ENCODE data around the gene PLAU.

DNA sequence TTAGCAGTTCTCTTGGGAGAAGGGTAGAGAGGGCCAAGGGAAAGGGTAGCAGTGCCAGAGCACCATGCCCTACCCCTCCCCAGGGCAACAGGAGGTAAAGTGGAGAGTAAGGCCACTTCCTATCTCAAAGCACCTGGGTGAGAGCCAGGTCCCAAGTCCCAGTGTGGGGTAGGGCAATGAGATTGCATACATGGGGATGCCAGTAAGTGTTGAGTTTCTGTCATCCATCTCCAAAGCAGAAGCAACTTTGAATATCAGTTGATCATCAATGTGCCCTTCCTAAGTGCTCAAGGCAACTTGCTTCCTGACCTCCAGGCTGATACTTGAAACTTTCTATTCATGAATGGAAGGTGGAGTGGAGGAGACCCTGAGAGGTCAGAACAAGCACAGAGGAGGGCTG, 34.4 kb upstream of the PLAU start:
- TF ChIP-seq POLR2A (IDR thresholded peaks at IDR 0.05) = no peak
- TF ChIP-seq, protein P1, sequence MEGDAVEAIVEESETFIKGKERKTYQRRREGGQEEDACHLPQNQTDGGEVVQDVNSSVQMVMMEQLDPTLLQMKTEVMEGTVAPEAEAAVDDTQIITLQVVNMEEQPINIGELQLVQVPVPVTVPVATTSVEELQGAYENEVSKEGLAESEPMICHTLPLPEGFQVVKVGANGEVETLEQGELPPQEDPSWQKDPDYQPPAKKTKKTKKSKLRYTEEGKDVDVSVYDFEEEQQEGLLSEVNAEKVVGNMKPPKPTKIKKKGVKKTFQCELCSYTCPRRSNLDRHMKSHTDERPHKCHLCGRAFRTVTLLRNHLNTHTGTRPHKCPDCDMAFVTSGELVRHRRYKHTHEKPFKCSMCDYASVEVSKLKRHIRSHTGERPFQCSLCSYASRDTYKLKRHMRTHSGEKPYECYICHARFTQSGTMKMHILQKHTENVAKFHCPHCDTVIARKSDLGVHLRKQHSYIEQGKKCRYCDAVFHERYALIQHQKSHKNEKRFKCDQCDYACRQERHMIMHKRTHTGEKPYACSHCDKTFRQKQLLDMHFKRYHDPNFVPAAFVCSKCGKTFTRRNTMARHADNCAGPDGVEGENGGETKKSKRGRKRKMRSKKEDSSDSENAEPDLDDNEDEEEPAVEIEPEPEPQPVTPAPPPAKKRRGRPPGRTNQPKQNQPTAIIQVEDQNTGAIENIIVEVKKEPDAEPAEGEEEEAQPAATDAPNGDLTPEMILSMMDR (IDR thresholded peaks at IDR 0.05) = no peak
